Muscle of arm (tissue), 14 donors: ENCODE results near the gene SPC24. TPM values are rescaled to one million over a fixed set of nuclear protein-coding genes. Genes with fewer than 3 reads are reported as not detected.
A peak's percentile ranks its signal among the peaks of the same experiment; 100 is the strongest.

Experiments used
- DNase-seq: peaks from one replicate; pipeline ENCODE4 v3.0.0-alpha.2; 2013
- long read RNA-seq, 11 donors: transcript quantifications; one replicate each; lab custom pipeline, GENCODE V29; 2026
- polyA plus RNA-seq, 12 donors: library from polyadenylated mRNA; unstranded; fragments of 120-200 nt; gene quantifications; one replicate each; pipeline ENCODE4 v1.2.1, GENCODE V29; 2013; ENCODE audit not compliant: insufficient read length in 12 of 12

Gene SPC24, protein sequence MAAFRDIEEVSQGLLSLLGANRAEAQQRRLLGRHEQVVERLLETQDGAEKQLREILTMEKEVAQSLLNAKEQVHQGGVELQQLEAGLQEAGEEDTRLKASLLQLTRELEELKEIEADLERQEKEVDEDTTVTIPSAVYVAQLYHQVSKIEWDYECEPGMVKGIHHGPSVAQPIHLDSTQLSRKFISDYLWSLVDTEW
- polyA plus RNA-seq: 10 to 100 TPM in 5 of 12 donors, 1 to 10 TPM in 5, not detected in 2; 6.9 to 19.1 (median 10.4) TPM
- long read RNA-seq, donor 1: 0 reads
- long read RNA-seq, donor 2, partial matches to known transcripts: 9 of 13 reads
- long read RNA-seq, donor 2, other reads (novel, unspliced or antisense): 0 of 13 reads
- long read RNA-seq, donor 3, partial matches to known transcripts: 7 of 7 reads
- long read RNA-seq, donor 3, other reads (novel, unspliced or antisense): 0 of 7 reads
- long read RNA-seq, donor 4, partial matches to known transcripts: 0 of 4 reads
- long read RNA-seq, donor 4, other reads (novel, unspliced or antisense): 0 of 4 reads
- long read RNA-seq, donor 5, partial matches to known transcripts: 0 of 4 reads
- long read RNA-seq, donor 5, other reads (novel, unspliced or antisense): 0 of 4 reads
- long read RNA-seq, donor 6, transcript SPC24-206 (5 exons, 2,315 nt): major isoform, 5 of 6 reads
- long read RNA-seq, donor 6, partial matches to known transcripts: 0 of 6 reads
- long read RNA-seq, donor 6, other reads (novel, unspliced or antisense): 0 of 6 reads
- long read RNA-seq, donor 7, partial matches to known transcripts: 0 of 1 reads
- long read RNA-seq, donor 7, other reads (novel, unspliced or antisense): 0 of 1 reads
- long read RNA-seq, donor 8, partial matches to known transcripts: 5 of 7 reads
- long read RNA-seq, donor 8, other reads (novel, unspliced or antisense): 0 of 7 reads
- long read RNA-seq, donor 9, partial matches to known transcripts: 19 of 22 reads
- long read RNA-seq, donor 9, other reads (novel, unspliced or antisense): 0 of 22 reads
- long read RNA-seq, donor 10, partial matches to known transcripts: 7 of 9 reads
- long read RNA-seq, donor 10, other reads (novel, unspliced or antisense): 0 of 9 reads
- long read RNA-seq, donor 11, transcript SPC24-206 (5 exons, 2,315 nt): major isoform, 7 of 10 reads
- long read RNA-seq, donor 11, partial matches to known transcripts: 0 of 10 reads
- long read RNA-seq, donor 11, other reads (novel, unspliced or antisense): 0 of 10 reads

DNA sequence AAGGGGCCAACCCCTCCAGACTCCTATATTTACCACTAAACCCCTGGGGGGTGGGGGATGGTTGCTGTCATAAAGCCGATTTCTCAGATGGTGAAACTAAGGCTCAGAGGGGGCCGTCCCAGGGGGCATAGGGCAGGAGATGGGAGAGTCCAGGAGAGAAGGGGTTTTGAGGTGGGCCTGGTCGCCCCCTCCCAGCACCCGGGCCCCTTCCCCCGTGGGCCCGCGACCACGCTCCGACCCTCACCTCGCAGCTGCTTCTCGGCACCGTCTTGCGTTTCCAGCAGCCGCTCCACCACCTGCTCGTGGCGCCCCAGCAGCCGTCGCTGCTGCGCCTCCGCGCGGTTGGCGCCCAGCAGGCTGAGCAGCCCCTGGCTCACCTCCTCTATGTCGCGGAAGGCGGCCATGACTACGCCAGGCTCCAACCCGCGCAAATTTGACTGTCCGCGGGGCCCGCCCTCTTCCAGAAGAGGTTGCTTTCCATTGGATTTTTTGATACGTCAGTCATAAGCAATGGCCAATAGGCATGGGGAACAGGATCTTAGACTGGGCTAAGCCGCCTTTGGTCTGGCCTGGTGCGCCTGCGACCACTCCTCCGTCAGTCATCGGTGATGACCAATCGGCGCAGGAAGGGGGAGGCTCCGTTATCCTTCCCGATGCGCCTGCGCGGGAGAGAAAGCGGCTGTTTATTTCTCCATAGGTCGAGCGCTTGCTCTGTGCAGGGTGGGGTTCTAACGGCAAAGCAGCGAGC is at the start of gene SPC24:
SPC24 (minus strand) TSS at position 410 of the 748 bp plus-strand sequence; CDS start at position 404, 6 bp downstream.
- DNase-seq: peak; percentile 98

DNA sequence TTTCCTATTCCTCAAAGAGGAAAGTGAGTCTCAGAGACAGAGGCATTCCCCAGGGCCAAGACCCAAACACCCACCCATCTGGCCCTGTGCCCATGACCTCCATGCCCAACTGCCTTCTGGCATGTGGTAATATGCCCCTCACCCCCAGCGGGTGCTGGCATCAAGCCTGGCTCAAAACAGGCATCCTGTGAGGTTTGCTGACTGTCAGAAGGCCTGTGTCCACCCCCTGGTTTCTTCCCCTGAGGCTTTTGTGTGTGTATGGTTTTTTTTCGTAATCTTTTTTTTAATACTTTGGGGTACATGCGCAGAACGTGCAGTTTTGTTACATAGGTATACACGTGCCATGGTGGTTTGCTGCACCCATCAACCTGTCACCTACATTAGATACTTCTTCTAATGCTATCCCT is 49.4 kb upstream of the SPC24 start:
- DNase-seq: no peak

DNA sequence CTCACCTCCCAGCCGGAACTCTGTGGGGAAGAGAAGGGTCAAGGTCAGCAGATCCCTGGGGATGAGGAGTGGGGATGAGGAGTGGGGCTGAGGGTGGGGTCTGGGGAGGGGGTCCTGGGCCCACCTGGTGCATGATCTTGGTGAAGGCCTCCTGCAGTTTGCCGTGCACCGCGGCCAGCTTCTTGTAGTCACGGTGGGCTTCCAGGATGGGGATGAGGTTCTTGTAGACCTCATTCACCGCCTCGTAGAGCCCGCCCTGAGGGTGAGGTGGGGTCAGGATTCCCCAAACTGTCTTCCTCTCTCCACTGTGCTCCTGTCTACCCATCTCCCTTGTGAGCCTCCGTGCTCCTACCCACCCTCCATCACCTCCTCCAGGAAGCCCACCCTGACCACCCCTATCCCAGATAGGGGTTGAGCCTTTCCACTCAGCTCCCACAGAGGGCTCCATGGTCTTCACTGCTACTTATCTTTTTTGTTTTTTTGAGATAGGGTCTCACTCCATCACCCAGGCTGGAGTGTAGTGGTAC is 48.6 kb upstream of the SPC24 start:
- DNase-seq: no peak

DNA sequence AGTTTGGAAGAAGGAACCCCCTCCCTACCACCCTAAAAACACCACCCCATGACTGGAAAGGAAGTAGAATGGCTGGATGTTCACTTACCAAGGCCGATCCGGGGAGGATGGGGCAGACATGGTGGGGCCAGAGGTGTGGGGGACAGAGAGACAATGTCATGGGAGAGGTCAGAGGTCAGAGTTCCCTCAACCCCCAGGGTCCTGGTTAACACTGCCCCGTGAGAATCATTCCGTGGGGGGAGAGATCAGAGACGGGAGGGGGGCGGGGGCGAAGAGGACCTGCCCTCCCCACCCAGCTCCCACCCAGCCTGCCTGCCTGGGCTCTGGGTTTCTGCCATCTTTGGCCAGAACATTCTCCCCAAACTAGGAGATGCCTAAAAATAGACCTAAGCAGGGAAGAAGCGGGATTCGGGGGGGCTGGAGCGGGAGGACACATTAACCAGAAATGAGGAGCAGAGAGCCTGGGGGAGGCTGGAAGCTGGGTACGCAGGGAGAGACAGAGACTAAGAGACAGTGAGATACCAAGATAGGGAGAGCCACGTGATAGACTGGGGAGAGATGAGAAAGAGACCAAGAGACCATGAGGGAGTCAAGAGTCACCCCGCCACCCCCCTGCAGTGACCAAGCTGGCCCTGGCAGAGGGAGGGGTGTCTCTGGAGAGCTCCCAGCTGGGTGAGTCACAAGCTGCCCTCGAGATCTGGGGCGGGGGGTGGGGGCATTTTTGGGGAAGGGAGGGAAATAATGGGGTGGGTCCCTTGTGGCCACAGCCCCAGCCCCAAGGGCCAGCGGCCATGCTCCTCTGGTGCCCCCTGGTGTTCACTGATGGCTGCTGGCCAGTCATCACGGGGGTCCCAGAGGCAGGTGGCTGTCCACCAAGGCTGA is 47.9 kb upstream of the SPC24 start:
- peak; percentile 61 for DNase-seq

DNA sequence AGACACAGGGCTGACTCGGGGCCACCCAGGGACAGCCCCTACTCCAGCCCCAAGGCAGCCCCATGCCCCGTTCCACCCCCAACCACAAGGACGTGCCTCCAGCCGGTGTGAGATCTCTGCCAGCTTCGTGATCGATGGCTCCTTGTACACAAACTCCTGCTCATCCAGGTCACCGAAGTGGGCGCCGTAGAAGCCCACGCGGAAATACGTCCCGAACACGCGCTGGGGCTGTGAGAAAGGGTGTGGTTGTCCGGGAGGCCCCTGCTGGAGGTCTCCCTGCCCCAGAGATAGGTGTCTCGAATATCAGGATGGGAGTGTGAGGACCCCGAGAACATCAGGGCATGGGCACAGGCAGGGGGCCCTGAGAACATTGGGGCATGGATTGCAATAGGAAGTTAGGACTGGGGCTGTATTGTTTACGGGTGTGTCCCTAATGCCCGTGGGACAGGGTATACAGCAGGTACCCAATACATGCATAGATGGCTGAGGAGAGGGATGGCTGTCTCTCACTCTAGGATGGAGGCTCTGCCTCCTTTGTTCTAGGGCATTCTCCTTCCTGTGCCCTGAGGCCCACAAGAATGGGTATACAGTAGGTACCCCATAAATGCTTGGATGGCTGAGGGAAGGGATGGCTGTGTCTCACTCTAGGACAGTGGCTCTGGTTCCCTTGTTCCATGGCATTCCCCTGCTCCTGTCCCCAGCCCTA is 47.1 kb upstream of the SPC24 start:
- no peak for DNase-seq

DNA sequence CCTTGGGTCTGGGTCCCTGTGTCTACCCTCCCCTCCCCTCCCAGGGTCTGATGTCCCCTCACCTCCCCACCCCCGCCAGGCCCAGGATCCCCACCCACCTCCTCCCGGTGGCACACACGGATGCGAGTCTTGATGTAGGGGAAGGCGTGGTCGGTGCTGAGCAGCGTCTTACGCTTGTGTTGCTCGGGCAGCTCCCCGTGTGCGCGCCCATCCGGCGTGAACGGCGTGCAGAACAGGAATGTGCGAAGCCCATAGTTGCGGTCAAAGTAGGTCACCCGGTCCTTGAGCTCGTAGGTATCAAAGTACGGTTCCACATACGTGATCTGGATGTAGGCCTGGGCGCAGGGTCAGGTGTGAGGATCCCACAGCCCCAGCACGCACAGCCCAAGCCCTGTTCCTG is 46.2 kb upstream of the SPC24 start:
- no peak for DNase-seq

DNA sequence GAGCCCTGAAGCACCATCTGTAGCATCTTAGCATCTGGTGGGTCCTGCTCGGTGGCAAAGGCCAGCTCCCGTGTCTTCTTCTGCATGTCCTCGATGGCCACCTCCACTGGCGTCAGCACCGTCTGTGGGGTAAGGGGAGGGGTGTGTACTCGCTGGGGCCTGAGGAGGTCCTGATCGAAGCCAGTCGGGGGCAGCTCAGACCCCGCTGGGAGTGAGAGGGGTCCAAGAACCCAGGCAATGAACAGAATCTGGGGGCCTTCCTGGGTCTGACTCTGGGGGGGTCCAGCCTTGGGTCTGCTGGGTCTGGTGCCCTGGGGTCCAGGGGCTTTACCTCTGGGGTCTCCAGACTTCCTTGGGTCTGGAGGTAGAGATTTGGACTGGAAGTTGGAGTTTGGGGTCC is 45.3 kb upstream of the SPC24 start:
- no peak for DNase-seq

DNA sequence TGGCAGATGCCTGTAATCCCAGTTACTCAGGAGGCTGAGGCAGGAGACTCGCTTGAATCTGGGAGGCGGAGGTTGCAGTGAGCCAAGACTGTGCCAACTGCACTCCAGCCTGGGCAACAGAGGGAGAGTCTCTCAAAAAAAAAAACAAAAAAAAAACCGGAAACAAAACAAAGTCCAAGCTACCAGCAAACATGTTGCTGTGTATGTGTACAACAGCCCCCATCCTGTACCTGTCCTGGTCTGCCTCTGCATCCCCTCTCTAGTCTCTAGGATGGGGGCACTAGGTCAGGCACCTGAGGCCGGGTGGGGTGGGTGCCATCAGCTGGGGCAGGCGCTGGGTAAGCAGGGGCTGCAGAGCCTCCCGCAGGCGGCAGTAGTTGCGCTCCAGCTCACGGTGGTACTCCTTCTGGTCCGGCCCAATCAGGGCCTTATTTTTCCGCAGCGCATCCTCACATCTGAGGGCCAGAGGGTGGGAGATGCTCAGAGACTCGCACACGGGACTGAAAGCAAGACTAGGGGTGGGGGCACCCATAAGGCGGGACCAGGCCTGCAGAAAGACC is 44.5 kb upstream of the SPC24 start:
- DNase-seq: no peak

DNA sequence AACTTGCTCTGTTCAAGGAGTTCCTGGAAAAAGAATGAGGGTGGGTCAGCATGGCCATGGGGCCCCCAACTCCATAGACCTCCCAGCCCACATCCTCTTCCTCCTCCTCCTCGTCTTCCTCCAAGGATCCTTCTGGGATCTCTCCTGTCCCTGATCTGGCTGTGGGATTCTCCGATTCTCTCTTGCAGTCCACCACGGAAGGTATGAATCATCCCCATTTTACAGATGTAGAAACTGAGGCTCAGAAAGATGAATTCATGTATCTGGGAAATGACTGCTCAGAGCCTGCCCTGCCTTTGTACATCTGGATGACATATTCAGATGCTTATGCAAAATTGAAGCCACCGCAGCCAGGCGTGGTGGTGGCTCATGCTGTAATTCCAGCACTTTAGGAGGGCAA is 43.9 kb upstream of the SPC24 start:
- no peak for DNase-seq

DNA sequence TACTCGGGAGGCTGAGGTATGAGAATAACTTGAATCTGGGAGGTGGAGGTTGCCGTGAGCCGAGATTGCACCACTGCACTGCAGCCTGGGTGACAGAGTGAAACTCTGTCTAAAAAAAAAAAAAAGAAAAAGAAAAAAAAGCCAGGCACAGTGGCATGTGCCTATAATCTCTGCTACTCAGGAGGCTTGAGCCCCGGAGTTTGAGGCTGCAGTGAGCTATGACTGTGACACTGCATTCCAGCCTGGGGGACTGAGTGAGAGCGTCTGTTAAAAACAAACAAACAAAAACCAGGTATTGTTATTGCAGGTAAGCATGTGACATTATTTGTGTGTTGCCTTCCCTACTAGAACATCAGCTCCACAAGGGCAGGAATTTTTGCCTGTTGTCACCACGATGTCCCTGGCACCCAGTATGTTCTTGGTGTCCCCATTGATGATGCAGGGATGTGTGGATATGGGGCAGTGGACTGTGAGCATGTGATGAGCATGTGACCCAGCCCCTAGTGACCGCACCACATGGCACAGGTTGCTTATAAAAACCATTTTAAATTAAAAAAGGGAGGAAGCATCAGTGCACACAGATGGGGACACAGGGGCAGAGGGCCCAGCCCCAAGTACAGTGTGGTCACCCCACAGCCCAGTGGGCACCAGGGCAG is 43.3 kb upstream of the SPC24 start:
- no peak for DNase-seq

DNA sequence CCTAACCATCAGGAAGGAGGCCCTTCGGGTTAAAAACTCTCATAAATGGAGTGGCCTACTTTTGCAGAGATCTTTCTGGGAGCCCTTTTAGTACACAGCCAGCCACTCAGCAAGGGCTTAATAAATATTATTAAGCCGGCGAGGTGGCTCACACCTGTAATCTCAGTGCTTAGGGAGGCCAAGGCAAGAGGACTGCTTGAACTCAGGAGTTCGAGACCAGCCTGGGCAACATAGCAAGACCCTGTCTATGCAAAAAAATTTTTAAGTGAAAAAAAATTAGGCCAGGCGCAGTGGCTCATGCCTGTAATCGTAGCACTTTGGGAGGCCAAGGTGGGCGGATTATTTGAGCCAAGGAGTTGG is 42.6 kb upstream of the SPC24 start:
- DNase-seq: no peak

DNA sequence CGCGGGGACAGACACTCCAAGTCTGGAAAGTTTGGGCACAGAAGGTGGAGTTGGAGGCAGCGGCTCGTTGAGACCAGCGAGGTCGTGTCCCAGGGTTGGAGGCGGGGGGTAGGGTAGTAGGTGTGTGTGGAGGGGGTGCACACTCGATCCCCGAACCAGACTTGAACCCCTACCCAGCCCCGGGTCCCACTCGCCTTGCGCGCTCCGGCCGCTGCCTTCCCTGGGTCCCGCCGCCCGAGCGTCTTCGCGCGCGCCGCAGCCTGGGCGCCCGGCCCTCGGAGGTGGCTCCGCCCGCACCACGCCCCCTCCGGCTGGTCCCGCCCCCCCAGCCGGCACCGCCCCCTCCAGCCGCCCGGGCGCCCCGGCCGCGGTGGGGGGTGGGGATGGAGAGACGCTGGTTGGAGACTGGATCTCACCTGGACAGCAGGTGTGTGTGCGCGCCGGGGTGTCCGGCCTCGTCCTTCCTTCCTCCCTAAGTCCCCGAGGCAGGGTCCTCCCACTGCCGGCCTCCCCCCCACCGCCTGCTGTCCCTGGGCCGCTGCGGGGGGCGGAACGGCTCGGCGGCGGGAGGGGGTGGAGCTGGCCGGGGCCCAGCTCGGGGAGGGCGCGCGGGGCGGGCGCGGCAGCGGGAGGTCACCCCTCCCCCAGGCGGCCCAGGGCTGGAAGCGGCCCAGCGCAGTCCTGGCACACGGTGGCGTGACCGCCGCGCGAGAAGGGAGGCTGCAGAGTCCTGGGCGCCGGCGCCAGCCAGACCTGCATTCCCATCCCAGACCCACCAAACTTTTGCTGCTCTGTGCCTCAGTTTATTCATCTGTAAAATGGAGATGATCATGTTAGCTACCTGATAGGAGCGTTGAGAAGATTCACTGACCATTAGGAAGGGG is 42.0 kb upstream of the SPC24 start, which contains the start of gene KANK2:
KANK2 (minus strand) TSS at position 255 of the 884 bp plus-strand sequence. CDS start 3,034 bp downstream, outside the sequence.
- DNase-seq: peak; percentile 82

DNA sequence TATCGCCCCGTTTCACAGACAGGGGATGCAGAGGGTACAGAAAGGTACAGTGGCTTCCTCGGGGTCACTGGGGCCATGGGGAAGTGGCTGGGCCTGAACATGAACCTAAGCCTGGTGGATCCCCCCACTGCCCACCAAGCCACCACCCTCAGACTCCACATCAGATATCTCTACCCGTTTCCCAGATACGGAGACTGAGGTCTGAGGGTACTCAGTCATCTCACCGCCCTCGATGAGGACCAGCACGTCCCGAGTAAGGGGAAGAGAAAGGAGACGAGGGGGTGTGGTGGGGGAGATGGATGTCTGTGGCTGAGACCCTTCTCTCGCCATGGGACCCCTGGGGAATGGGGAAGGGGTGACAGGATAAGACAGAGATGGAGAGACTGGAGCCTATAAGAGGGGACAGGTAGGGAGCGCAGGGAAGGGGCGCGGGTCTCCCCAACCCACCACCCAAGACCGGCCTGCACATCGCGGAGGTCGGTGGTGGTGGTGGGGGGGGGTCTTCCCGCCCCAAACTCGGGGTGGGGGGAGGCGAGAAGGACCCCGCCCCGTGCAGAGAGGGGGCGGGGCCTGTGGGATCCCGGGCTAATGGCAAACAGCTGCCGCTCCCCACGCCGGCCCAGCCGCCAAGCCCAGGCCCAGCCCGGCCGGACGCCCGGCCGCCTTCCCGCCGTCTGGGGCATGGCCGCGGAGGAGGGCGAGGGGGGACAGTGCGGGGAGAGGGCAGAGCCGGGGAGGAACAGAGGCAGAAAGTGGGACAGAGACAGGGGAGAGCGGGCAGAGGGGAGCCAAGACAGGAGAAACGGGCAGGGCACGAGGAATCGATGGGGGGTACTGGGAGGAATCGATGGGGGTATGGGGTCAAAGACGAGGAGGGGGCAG is 41.1 kb upstream of the SPC24 start:
- peak; percentile 47 for DNase-seq

DNA sequence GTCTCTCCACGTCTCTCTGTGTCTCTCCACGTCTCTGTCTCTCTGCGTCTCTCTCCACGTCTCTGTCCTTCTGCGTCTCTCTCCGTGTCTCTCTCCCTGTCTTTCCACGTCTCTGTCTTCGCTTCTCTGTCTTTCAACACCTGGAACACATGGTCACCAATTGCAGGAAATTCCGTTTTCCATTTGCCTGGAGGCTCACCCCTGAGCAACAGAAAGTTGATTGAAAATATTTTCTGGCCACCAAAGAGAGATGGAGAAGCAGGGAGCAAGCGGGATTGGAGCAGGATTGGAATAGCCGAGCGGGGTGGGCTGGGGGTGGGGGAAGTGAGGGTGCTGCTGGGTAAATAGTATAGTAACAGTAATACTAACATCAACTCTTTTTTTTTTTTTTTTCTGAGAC is 40.1 kb upstream of the SPC24 start:
- DNase-seq: no peak

DNA sequence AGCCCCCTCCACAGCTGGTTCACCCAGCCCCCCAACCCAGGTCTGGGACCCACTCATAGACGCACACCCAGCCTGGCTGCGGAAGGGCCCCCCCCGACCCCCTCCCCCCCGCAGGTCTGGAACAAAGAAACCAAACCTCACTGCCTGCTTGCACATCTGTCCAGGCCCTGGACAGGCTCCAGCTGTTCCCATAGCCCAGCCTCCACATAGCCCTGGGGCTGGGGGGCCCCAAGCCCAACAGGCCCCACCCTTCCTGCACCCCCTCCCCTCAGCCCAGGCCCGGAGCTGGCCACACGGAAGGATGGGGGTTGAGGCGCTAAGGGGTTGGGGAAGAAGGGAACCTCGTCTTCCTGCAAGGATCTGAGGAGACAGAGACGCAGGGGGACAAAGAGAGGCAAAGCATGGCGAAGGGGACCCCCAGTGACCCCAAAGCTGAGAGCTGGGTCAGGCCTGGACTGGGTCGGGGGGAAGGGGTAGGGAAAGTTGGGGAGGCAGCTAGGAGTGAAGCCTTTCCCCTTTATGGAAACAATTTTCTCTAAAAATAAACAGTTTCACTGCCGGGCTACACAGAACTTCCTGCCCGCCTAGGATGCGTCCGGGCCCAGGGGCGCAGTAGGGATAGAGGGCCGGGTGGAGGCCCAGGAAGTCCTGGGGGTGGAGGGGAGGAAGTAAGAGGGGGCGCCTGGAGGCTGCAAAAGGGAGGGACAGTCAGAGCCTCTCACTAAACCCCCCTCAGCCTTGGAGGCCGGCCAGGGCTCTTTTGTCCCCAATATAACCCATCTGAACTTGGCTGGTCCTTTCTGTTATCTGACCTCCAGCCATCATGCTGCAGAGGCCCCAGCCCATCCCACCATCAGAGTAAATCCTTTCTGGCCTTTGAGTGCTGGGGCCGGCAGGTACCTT is 39.3 kb upstream of the SPC24 start:
- DNase-seq: peak; percentile 63
